Lung (tissue), 12 donors: Measurements from ENCODE around the gene MAP4. TPM values are rescaled to one million over a fixed set of nuclear protein-coding genes. Genes with fewer than 3 reads are reported as not detected.
A peak's percentile ranks its signal among the peaks of the same experiment; 100 is the strongest.
"Not testable (repeated sequence)": the region's sequence is repeated elsewhere in the genome, so short reads cannot be mapped to it uniquely, and the experiment has no call there.

Source experiments
- ATAC-seq: fragments of 200-7000 bp; cut with Tn5 transposase; one replicate; pipeline ENCODE4 v1.9.1; 2020; ENCODE audit warnings: moderate number of reproducible peaks; ENCODE audit not compliant: insufficient read depth, low FRiP score
- DNase-seq, 3 donors: peaks; one replicate each; pipeline ENCODE4 v3.0.0-alpha.2; 2013 to 2017
- H3K27ac ChIP-seq, 2 donors: one replicate each; pipeline ENCODE4 v1.5.1; 2013; ENCODE audit warnings: mild to moderate bottlenecking in 2 of 2, moderate library complexity in 2 of 2, control low read depth in 1 of 2, inconsistent platforms in 1 of 2, low read depth in 1 of 2, low read length in 1 of 2
- H3K27me3 ChIP-seq, 3 donors: one replicate each; pipeline ENCODE4 v1.5.1; 2013; ENCODE audit warnings: low read length in 2 of 3; ENCODE audit not compliant: control insufficient read depth in 3 of 3, insufficient read depth in 3 of 3
- H3K36me3 ChIP-seq, 4 donors: one replicate each; pipeline ENCODE4 v1.5.1; 2013; ENCODE audit warnings: low read length in 4 of 4, mild to moderate bottlenecking in 1 of 4, moderate library complexity in 1 of 4; ENCODE audit not compliant: control insufficient read depth in 4 of 4, insufficient read depth in 4 of 4
- H3K4me1 ChIP-seq, 5 donors: one replicate each; pipeline ENCODE4 v1.5.1; 2013; ENCODE audit warnings: low read length in 5 of 5, mild to moderate bottlenecking in 2 of 5, moderate library complexity in 1 of 5; ENCODE audit not compliant: control insufficient read depth in 5 of 5, insufficient read depth in 5 of 5
- H3K4me3 ChIP-seq: one replicate; pipeline ENCODE4 v1.5.1; 2013; ENCODE audit warnings: mild to moderate bottlenecking, control low read depth, moderate library complexity
- H3K9ac ChIP-seq, 2 donors: one replicate each; pipeline ENCODE4 v1.5.1; 2013; ENCODE audit warnings: low read length in 2 of 2, control low read depth in 1 of 2; ENCODE audit not compliant: insufficient read depth in 1 of 2
- H3K9me3 ChIP-seq, 4 donors: one replicate each; pipeline ENCODE4 v1.5.1; 2013; ENCODE audit warnings: low read length in 3 of 4, mild to moderate bottlenecking in 1 of 4, moderate library complexity in 1 of 4; ENCODE audit not compliant: control insufficient read depth in 4 of 4, insufficient read depth in 3 of 4
- WGBS, 2 donors: extraction: QIAGEN DNeasy Blood & Tissue Kit; methylation state at CpG; one replicate each; pipeline ENCODE4 v1.1.7; 2013; 5-methylcytosine and 5-hydroxymethylcytosine counted together
- polyA plus RNA-seq, 2 donors: library from polyadenylated mRNA; stranded (reverse); fragments of 200-250 nt; gene quantifications; one replicate each; pipeline ENCODE4 v1.2.1, GENCODE V29; 2013
- total RNA-seq, 2 donors: library from RNA; depleted of rRNA in 1 of 2; stranded (reverse); fragments of >200 nt in 1 of 2; gene quantifications; one replicate each; pipeline ENCODE4 v1.2.1, GENCODE V29; 2014 to 2021
- TF ChIP-seq, protein P1 (sequence below): IDR thresholded peaks from 2 replicates; pipeline ENCODE4 v1.5.1; 2012; ENCODE audit warnings: mild to moderate bottlenecking; ENCODE audit errors: control extremely low read depth, extremely low read depth
- donor health status: control.
- donor health status: control.
- donor health status: Bipolar disorder and iron deficiency.
- donor health status: healthy.
- donor health status: DM: yes; HTN: yes; CAD: no.

Gene MAP4
- total and polyA plus RNA-seq, 4 donors, result 62.6 to 203 (median 84.9) TPM

DNA sequence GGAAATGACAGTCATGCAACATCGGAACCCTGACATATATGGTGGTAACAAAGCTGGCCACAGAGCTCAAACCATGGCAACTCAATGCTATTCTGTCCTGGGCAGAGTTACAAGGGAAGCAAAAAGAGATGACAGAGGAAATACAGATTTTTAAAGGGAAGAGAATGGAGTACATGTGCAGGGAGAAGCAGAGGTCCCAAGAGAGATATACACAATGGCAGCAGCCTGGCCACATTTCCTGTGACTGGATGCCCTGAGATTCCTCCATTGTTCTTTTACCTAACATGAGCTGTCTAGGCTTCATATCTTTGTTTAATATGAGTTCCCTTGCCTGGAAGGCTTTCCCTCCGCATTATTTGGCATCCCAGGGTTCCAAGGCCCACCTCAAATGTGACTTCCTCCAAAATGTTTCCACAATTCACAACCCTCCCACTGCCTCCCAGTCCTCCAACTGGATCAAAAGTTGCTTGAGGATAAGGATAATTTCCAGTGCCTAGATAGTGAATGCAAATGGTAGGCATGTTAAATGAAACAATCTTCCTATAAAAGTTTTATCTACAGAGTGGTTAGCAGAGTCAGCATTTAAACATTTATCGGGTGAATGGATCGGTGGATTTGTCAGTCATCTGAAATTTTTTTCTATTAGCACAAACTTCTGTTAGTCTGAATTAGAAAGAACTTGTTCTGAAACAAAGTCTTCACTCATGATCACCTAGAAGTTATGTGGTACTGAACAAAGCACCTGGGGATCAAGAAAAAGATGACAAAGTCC is 127.0 kb downstream of the MAP4 start:
- no peak for DNase-seq
- Histone ChIP-seq H3K9ac (peak overlapping the region in 1 of 2 donors; percentile 43), H3K27me3 (no peaks in the 10 kb centered on the region), H3K4me3 (no peak overlapping the region), H3K36me3 (peaks cover 0 to 22% (median 10%) of the 10 kb centered on the region in 4 donors), H3K27ac (no peak overlapping the region), H3K4me1 (peaks cover 0 to 24% (median 8%) of the 10 kb centered on the region in 5 donors), H3K9me3 (no peaks in the 10 kb centered on the region)
- TF ChIP-seq, protein P1, sequence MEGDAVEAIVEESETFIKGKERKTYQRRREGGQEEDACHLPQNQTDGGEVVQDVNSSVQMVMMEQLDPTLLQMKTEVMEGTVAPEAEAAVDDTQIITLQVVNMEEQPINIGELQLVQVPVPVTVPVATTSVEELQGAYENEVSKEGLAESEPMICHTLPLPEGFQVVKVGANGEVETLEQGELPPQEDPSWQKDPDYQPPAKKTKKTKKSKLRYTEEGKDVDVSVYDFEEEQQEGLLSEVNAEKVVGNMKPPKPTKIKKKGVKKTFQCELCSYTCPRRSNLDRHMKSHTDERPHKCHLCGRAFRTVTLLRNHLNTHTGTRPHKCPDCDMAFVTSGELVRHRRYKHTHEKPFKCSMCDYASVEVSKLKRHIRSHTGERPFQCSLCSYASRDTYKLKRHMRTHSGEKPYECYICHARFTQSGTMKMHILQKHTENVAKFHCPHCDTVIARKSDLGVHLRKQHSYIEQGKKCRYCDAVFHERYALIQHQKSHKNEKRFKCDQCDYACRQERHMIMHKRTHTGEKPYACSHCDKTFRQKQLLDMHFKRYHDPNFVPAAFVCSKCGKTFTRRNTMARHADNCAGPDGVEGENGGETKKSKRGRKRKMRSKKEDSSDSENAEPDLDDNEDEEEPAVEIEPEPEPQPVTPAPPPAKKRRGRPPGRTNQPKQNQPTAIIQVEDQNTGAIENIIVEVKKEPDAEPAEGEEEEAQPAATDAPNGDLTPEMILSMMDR, result no peak
- WGBS, 2 donors, result 91 to 93% methylated on average over 4 of the region's 4 CpGs
- no peak for ATAC-seq

DNA sequence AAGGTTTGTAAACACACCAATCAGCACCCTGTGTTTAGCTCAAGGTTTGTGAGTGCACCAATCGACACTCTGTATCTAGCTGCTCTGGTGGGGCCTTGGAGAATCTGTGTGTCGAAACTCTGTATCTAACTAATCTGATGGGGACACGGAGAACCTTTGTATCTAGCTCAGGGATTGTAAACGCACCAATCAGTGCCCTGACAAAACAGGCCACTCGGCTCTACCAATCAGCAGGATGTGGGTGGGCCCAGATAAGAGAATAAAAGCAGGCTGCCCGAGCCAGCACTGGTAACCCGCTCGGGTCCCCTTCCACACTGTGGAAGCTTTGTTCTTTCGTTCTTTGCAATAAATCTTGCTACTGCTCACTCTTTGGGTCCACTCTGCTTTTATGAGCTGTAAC is 128.2 kb downstream of the MAP4 start:
- H3K27me3 ChIP-seq, H3K9me3 ChIP-seq, H3K9ac ChIP-seq, ATAC-seq, H3K27ac ChIP-seq, DNase-seq, H3K4me3 ChIP-seq: not testable (repeated sequence)
- peaks cover 0 to 22% (median 10%) of the 10 kb centered on the region in 4 donors for H3K36me3 ChIP-seq
- peaks cover 0 to 20% (median 8%) of the 10 kb centered on the region in 5 donors for H3K4me1 ChIP-seq
- 95 to 97% methylated on average over 9 of the region's 9 CpGs for WGBS, 2 donors

DNA sequence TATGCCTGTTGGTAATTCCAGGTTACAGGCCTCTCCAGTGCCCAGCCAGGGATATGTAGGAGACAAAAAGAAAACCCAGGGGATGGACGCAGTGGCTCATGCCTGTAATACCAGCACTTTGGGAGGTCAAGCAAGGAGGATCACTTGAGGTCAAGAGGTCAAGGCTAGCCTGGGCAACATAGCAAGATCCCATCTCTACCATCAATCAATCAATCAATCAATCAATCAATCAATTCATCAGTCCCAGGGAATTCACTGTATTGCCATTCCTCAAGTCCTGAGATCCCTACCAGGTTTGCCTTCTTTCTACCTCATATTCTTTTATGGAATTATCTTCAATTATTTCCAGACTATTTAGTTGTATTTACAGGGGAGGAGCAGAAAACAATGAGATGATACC is 131.0 kb downstream of the MAP4 start:
- DNase-seq (no peak), ATAC-seq (no peak)
- TF ChIP-seq, protein P1, result no peak
- no peaks in the 10 kb centered on the region for H3K27me3 ChIP-seq
- peaks cover 0 to 11% (median 0%) of the 10 kb centered on the region in 5 donors for H3K4me1 ChIP-seq
- H3K9me3 ChIP-seq, result no peaks in the 10 kb centered on the region
- no peak overlapping the region for H3K27ac ChIP-seq
- no peak overlapping the region for H3K4me3 ChIP-seq
- no peak overlapping the region for H3K9ac ChIP-seq
- peaks cover 0 to 11% (median 7%) of the 10 kb centered on the region in 4 donors for H3K36me3 ChIP-seq
- WGBS, 2 donors, result 98 to 100% methylated on average over 1 of the region's 1 CpG

DNA sequence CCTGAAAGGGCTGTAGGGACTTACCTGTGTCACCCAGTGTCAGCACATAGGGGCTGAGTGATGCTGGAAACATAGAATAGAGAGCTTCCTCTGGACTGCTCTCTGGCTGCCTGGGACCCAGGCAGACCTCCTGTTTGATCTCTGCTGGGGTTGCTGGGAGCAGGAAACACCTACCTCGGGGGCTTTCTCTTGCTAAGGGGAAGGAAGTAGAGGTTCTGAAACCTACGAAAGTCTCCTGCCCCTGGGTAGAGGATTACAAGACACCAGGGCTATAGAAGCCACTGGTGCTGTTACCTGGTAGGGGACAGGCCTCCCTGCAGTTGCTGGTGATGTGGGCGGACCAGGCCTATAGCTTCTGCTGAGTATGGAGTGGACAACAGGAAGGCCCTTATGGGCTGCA is 131.6 kb downstream of the MAP4 start:
- H3K4me3 ChIP-seq, result no peak overlapping the region
- no peak overlapping the region for H3K27ac ChIP-seq
- H3K9ac ChIP-seq, result no peak overlapping the region
- no peaks in the 10 kb centered on the region for H3K9me3 ChIP-seq
- 46 to 76% methylated on average over 3 of the region's 3 CpGs for WGBS, 2 donors
- DNase-seq, result no peak
- ATAC-seq, result no peak
- TF ChIP-seq, protein P1, result no peak
- no peaks in the 10 kb centered on the region for H3K27me3 ChIP-seq
- peaks cover 0 to 7% (median 0%) of the 10 kb centered on the region in 5 donors for H3K4me1 ChIP-seq
- H3K36me3 ChIP-seq, result peaks cover 0 to 11% (median 7%) of the 10 kb centered on the region in 4 donors
